Fibroblast of skin of back (primary cell): ENCODE measurements around the gene TBL2.
A peak's percentile ranks its signal among the peaks of the same experiment; 100 is the strongest.
"Not testable (repeated sequence)": the region's sequence is repeated elsewhere in the genome, so short reads cannot be mapped to it uniquely, and the experiment has no call there.

Experiments used
- DNase-seq: peaks from one replicate; pipeline ENCODE4 v3.0.0-alpha.2; 2013

TBL2 gene

DNA sequence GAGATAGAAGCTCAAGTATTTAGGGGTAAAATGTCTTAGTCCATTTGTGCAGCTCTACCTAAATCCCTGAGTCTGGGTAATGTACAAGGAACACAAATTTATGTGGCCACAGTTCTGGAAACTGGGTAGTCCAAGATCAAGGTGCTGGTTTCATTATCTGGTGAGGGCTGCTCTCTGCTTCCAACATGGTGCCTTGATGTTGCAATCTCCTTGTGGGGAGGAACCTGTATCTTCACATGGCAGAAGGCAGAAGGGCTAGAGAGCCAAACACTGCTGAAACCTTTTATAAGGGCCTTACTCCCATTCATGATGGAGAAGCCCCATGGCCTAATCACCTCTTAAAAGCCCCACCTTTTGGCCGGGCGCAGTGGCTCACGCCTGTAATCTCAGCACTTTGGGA lies 47.6 kb downstream of the TBL2 start:
- DNase-seq = no peak

- DNase-seq = no peak
These were observed 51.2 kb downstream of the TBL2 start for GRCh38 chr7:73526896-73527821.

GRCh38 chr7:73526158-73526494 lies 52.3 kb downstream of the TBL2 start:
- not testable (repeated sequence) for DNase-seq

DNA sequence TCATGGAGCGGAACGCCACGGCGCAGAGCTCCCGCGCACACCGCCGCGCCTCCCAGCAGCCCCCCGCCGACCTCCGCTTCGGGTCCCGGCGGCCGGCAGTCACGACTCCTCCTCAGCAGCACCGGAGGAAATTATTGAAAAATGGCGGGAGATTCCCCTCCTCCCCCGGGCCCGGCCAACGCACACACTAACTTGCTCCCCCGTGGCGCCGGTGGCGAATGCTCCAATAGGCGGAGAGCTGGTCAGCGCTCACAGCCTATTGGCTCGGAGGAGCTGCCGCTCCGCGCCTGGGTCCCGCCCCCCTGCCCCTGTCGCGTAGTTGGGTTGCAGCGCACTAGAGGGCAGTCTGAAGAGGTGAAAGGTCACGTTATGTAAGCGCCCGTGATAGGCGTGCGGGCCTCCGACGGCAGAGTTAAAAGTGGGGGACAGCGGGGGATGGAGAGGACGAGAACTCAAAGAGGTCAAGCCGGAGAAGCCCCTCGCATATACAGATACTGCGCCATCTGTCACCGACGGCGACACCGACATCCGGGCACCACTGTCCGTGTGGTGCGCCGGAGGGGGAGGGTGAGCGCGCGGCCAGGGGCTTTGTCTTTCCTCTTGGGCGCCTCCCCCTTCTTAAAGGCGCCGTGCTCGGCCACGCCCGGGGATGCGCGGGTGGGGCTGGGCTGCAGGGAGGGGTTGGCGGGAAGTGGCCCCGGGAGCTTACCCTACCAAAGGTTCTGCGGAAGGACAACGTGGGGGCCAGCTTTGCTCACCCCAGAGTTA lies 56.1 kb downstream of the TBL2 start, which contains the start of gene BAZ1B:
Gene BAZ1B, minus strand, starts transcription at position 189 of the 768 bp plus-strand sequence. CDS start 360 bp downstream, outside the sequence.
- DNase-seq = peak; percentile 98

- DNase-seq = no peak
These were observed 56.7 kb downstream of the TBL2 start for GRCh38 chr7:73521636-73522104.

GRCh38 chr7:73520673-73521635 lies 57.4 kb downstream of the TBL2 start:
- DNase-seq = peak; percentile 30

GRCh38 chr7:73519867-73520672 lies 58.3 kb downstream of the TBL2 start:
- DNase-seq = peak; percentile 2

DNA sequence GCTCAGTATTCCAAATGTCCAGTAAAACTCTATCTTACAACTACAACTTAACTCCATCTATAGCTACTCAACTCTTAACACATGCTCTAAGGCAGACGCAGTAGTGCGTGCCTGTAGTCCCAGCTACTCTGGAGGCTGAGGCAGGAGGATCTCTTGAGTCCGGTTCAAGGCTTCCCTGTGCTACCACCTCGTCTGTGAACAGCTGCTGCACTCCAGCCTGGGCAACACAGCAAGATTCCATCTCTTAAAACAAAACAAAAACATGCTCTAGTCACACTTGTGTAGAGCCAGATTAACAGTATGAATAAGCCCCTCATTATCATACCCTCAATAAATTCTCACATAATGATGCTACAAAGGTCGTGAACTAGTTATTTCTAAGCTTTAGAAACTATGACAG lies 59.9 kb downstream of the TBL2 start:
- no peak for DNase-seq
